Esophagus muscularis mucosa (tissue), 4 donors: Measurements from ENCODE around the gene KLHL25. TPM values are rescaled to one million over a fixed set of nuclear protein-coding genes. Genes with fewer than 3 reads are reported as not detected.

Experiments used
- DNase-seq: peaks from one replicate; pipeline ENCODE4 v3.0.0-alpha.2; 2017; ENCODE audit errors: extremely low spot score
- H3K27ac ChIP-seq, 4 donors: fragments of 200-600 bp; sonication (generic); replicated peaks in 1 of 4; 1 replicate in 3 of 4; 2 replicates in 1 of 4; pipeline ENCODE4 v1.5.1; 2016 to 2019; ENCODE audit warnings: mild to moderate bottlenecking in 1 of 4
- H3K27me3 ChIP-seq, 4 donors: fragments of 200-600 bp; sonication (generic); one replicate each; pipeline versions ENCODE4 v1.5.1 to v1.6.0; 2016 to 2019
- H3K36me3 ChIP-seq, 4 donors: fragments of 200-600 bp; sonication (generic); one replicate each; pipeline ENCODE4 v1.5.1; 2016 to 2019
- H3K4me1 ChIP-seq, 4 donors: fragments of 200-600 bp; sonication (generic); one replicate each; pipeline ENCODE4 v1.5.1; 2016 to 2019
- H3K4me3 ChIP-seq, 4 donors: fragments of 200-600 bp; sonication (generic); 1 replicate in 2 of 4; 2 replicates in 2 of 4; pipeline ENCODE4 v1.5.1; 2016 to 2019; ENCODE audit warnings: mild to moderate bottlenecking in 4 of 4, moderate library complexity in 1 of 4
- H3K9me3 ChIP-seq, 4 donors: fragments of 200-600 bp; sonication (generic); 1 replicate in 3 of 4; 2 replicates in 1 of 4; pipeline ENCODE4 v1.5.1; 2016 to 2019
- CTCF ChIP-seq, 3 experiments: fragments of 200-600 bp in 2 of 3; fragments of 450-650 bp in 1 of 3; sonication (generic) in 2 of 3; IDR thresholded peaks; one replicate each; pipeline ENCODE4 v1.5.1; 2017 to 2019; ENCODE audit warnings: antibody characterized with exemption in 3 of 3, mild to moderate bottlenecking in 2 of 3, moderate library complexity in 1 of 3
- EP300 ChIP-seq: sonication (generic); formaldehyde crosslinking; IDR thresholded peaks from one replicate; pipeline ENCODE4 v1.6.1; 2017; ENCODE audit warnings: antibody characterized with exemption
- POLR2A ChIP-seq: fragments of 450-650 bp; IDR thresholded peaks from one replicate; pipeline ENCODE4 v1.6.1; 2017; ENCODE audit warnings: antibody characterized with exemption, moderate library complexity, mild to moderate bottlenecking, low read depth
- POLR2AphosphoS5 ChIP-seq, 2 donors: sonication (generic); formaldehyde crosslinking; IDR thresholded peaks; one replicate each; pipeline ENCODE4 v1.6.1; 2017; ENCODE audit warnings: antibody characterized with exemption in 2 of 2
- WGBS: methylation state at CpG from one replicate; pipeline ENCODE4 v1.1.5; 2018; 5-methylcytosine and 5-hydroxymethylcytosine counted together
- intact Hi-C: fragments of 100-400 bp; cut with DNase I; formaldehyde crosslinking; loops from one replicate; pipeline ENCODE4 v1.15.1; 2023
- total RNA-seq, 4 donors: library from RNA; depleted of rRNA; stranded (reverse); fragments of >200 nt; gene quantifications; one replicate each; pipeline versions ENCODE4 v1.1.0 to v1.2.1, GENCODE V29; 2016

The KLHL25 gene
- total RNA-seq, 4 donors from 2014 or later: 10.8 to 24.4 (median 12.0) TPM

GRCh38 chr15:85751291-85752123, 43.2 kb downstream of the KLHL25 start:
- H3K36me3 ChIP-seq: peaks cover 10 to 25% (median 23%) of the 10 kb centered on the region in 4 donors
- H3K27me3 ChIP-seq: no peaks in the 10 kb centered on the region
- no peak for TF ChIP-seq POLR2AphosphoS5 (IDR thresholded peaks at IDR 0.05)
- no peak for TF ChIP-seq EP300
- no peaks in the 10 kb centered on the region for H3K9me3 ChIP-seq
- DNase-seq: no peak
- peaks cover 56 to 80% (median 72%) of the 10 kb centered on the region in 4 donors for H3K4me1 ChIP-seq
- H3K4me3 ChIP-seq: peak overlapping the region in 1 of 4 donors; percentile 41
- peak overlapping the region; percentile 78 to 85 (median 81) for H3K27ac ChIP-seq
- 63% methylated on average over 12 of the region's 15 CpGs for WGBS
- intact Hi-C loops: no loop called here

GRCh38 chr15:85750319-85751290, 44.1 kb downstream of the KLHL25 start:
- H3K9me3 ChIP-seq: no peaks in the 10 kb centered on the region
- H3K4me3 ChIP-seq: peak overlapping the region; percentile 9 to 41 (median 36)
- H3K4me1 ChIP-seq: peaks cover 56 to 77% (median 71%) of the 10 kb centered on the region in 4 donors
- intact Hi-C loops: no loop called here
- peaks cover 18 to 34% (median 32%) of the 10 kb centered on the region in 4 donors for H3K36me3 ChIP-seq
- peak overlapping the region; percentile 78 to 85 (median 81) for H3K27ac ChIP-seq
- TF ChIP-seq CTCF (IDR thresholded peaks at IDR 0.05): peak in 1 of 3 experiments; percentile 6
- no peak for TF ChIP-seq EP300
- peak; percentile 63 to 64 for TF ChIP-seq POLR2AphosphoS5 (IDR thresholded peaks at IDR 0.05)
- TF ChIP-seq POLR2A: no peak
- no peak for DNase-seq
- H3K27me3 ChIP-seq: no peaks in the 10 kb centered on the region
- WGBS: 50% methylated on average over 22 of the region's 27 CpGs

- Histone ChIP-seq H3K4me3 (peak overlapping the region; percentile 9 to 41 (median 36)), H3K36me3 (peaks cover 29 to 45% (median 43%) of the 10 kb centered on the region in 4 donors), H3K4me1 (peaks cover 47 to 70% (median 60%) of the 10 kb centered on the region in 4 donors), H3K27ac (peak overlapping the region; percentile 78 to 85 (median 81)), H3K27me3 (no peaks in the 10 kb centered on the region), H3K9me3 (no peaks in the 10 kb centered on the region)
- WGBS: 39% methylated on average over 16 of the region's 21 CpGs
- DNase-seq: no peak
- no peak for TF ChIP-seq EP300
- peak; percentile 28 to 49 for TF ChIP-seq POLR2AphosphoS5 (IDR thresholded peaks at IDR 0.05)
- intact Hi-C loops: loop anchor here (5.0 kb wide), 1 partner anchor 43 kb away; the partner anchor contains the start of gene KLHL25
Observed at GRCh38 chr15:85749261-85750151, 45.2 kb downstream of the KLHL25 start.

- intact Hi-C loops: loop anchor here (5.0 kb wide), 1 partner anchor 44 kb away; the partner anchor contains the start of gene KLHL25
- Histone ChIP-seq H3K4me1 (peaks cover 47 to 68% (median 60%) of the 10 kb centered on the region in 4 donors), H3K9me3 (no peaks in the 10 kb centered on the region), H3K4me3 (peak overlapping the region in 1 of 4 donors; percentile 41), H3K36me3 (peaks cover 36 to 53% (median 51%) of the 10 kb centered on the region in 4 donors), H3K27ac (peak overlapping the region; percentile 78 to 85 (median 81)), H3K27me3 (no peaks in the 10 kb centered on the region)
- no peak for DNase-seq
- WGBS: 71% methylated on average over 8 of the region's 11 CpGs
- TF ChIP-seq EP300 (no peak), POLR2AphosphoS5 (IDR thresholded peaks at IDR 0.05) (peak; percentile 3 to 20)
Observed at GRCh38 chr15:85748729-85749128, 46.0 kb downstream of the KLHL25 start.

GRCh38 chr15:85748176-85748575, 46.5 kb downstream of the KLHL25 start:
- intact Hi-C loops: loop anchor here (5.0 kb wide), 1 partner anchor 44 kb away; the partner anchor contains the start of gene KLHL25
- Histone ChIP-seq H3K27me3 (no peaks in the 10 kb centered on the region), H3K4me3 (no peak overlapping the region), H3K9me3 (no peaks in the 10 kb centered on the region), H3K27ac (peak overlapping the region; percentile 78 to 85 (median 81)), H3K36me3 (peaks cover 42 to 58% (median 57%) of the 10 kb centered on the region in 4 donors), H3K4me1 (peaks cover 47 to 74% (median 66%) of the 10 kb centered on the region in 4 donors)
- 72% methylated on average over 9 of the region's 9 CpGs for WGBS
- no peak for DNase-seq
- TF ChIP-seq POLR2AphosphoS5 (IDR thresholded peaks at IDR 0.05): no peak
- TF ChIP-seq CTCF (IDR thresholded peaks at IDR 0.05): no peak
- no peak for TF ChIP-seq EP300
- no peak for TF ChIP-seq POLR2A
